Measurements from ENCODE around the gene KDM2B.
A peak's percentile ranks its signal among the peaks of the same experiment; 100 is the strongest.

The KDM2B gene

DNA sequence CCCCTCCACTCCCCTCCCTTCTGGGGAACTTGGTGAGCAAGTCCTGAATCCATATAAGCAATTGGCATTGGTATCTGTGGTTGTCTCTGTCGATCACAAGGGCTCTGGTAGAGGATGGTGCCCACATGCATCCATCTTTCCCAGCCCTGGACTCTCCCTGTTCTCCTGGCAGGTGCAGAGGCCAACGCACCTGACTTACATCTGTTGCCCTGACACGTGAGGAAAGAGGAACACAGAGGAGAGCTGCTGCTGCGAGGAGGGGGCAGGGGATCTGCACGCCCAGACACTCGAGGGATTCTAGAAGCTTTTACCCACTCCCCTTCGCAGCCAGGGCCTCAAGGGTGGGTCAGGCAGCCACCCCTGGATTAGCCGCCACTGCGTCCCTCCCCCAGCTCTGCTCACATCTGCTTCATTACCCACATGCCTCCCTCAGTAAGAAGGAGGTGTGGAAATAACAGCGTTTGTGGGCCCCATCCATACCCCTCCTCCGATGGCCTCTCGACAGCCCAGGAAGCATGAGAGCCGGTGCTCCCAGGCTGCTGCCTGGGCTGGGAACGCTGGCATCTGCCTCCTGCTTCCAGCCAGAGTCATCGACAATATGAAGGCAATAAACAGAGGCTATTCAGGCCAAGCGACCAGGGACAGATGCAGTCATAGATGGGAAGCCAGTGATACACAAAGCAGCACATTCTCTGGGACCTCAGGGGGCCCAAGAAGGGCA lies 56.5 kb downstream of the KDM2B start:
- no peak for DNase-seq

- no peak for DNase-seq
Observed at GRCh38 chr12:121523741-121524140, 57.1 kb downstream of the KDM2B start.

DNA sequence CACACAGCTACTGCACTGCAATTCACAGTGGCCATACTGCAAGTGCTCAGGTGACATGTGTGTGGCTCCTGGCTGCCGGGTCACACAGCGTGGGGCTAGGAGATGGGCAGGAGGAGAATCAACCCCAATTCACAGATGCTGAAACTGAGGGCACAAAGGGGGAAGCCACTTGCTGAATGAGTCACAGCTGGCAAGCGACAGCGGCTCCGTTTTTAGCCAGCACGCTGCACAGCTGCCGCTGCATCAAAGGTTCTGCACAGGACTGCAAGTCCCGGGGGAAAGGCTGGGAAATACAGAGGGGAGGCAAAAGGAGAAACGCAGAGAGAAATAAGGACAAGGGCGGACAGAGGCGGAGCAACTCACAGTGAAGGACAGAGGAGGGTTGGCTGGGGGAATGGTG lies 57.9 kb downstream of the KDM2B start:
- DNase-seq: no peak

DNA sequence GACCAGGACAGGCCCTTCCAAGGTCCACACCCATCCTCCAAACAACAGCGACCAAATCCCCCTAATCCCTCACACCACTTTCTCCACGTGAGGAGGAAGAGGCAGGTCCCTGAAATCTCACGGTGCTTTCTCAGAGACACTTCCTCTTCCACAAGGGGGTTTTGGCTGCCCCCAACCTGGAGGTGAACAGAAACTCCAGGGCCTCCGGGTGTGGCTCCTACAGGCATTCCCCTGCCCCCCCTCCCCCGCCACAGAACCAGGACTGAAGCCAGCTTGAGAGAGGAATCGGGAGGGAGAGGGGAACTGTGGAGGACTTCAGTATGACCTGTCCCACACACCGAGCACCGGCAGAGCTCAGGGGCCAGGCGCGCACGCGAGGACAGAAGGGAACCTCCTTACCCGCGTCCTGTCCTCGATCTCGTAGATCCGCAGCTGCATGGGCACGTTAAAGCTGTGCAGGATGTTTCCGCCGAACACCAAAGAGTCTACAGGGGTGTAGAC lies 60.2 kb downstream of the KDM2B start:
- no peak for DNase-seq

- no peak for DNase-seq
Observed at GRCh38 chr12:121520119-121520518, 60.7 kb downstream of the KDM2B start.

DNA sequence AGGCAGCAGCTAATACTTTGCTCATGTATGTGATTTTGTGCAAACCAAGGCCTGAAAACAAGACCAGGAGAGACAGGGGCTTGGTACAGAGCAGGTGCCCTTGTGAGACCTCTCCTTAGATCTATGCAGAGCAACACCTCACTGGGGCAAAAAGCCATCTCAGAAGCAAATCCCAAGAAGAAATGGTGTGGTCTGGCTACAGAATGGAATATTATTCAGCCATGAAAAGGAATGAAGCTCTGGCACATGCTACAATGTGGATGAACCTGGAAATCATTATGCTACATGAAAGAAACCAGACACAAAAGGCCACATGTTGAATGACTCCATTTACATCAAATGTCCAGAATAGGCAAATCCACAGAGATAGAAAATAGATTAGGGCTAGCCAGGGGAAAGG lies 61.6 kb downstream of the KDM2B start:
- no peak for DNase-seq

GRCh38 chr12:121518656-121519055 lies 62.2 kb downstream of the KDM2B start:
- no peak for DNase-seq

- DNase-seq: no peak
Observed at GRCh38 chr12:121516437-121517011, 64.3 kb downstream of the KDM2B start.

DNA sequence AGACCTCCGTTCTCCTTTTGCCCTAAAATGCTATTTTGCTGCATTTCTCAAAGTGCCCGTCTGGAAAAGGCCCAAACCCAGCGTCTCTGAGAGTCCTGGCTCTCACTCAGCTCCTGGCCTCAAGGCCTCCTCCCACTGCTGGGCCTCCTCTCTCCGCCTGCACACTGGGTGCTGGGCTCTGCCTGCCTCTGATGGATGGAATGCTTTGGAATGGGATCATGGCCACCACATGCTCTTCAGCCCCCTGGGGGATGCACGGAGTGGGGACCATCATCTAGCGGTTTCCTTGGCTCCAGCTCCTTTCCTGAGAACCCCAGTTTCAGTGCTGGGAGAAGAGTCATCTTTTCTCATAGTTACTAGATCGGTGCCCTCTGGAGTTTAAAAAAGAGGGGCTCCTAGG lies 65.2 kb downstream of the KDM2B start:
- DNase-seq: no peak

DNA sequence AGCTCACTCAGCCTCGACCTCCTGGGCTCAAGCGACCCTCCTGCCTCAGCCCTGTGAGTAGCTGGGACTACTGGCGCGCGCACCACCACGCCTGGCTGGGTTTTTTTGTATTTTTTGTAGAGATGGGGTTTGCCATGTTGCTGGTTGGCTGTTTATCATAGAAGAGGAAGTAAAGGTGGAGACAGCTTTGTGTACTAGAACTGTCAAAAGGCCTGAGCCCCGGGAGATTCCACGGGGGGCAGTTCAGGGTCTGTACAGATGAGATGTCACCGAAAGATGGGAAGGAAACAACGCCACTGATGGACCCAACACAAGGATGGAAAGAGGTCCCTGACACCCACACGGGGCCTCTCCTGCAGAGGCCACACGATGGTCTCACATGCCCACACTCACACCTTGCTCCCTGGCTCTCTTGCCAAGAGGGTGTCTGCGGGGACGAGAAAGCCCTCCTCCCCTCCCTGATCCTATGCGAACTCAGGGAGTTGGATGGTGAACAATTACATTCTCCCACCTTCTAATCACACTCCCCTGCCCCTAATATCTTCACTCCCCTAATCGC lies 66.6 kb downstream of the KDM2B start:
- no peak for DNase-seq

- peak; percentile 26 for DNase-seq
Observed at GRCh38 chr12:121513464-121514183, 67.2 kb downstream of the KDM2B start.

DNA sequence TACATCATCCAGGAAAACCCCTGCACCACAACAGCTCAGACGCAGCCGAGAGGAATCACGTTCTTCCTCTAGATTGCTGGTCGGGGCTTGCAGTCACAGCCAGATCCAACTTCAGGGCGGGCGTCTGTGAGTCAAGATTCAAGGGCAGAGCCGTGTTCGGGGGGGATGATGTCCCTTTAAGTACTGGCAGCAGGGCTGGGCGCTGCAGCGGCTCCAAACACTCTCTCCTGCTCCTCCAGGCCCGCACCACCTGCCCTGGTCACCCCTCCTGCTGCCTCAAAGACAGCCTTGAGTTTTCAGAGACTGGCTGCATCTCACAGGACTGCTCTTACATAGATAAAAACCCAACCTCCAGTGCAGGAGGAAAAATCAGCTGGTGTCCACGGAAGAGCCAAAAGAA lies 68.3 kb downstream of the KDM2B start:
- DNase-seq: no peak

DNA sequence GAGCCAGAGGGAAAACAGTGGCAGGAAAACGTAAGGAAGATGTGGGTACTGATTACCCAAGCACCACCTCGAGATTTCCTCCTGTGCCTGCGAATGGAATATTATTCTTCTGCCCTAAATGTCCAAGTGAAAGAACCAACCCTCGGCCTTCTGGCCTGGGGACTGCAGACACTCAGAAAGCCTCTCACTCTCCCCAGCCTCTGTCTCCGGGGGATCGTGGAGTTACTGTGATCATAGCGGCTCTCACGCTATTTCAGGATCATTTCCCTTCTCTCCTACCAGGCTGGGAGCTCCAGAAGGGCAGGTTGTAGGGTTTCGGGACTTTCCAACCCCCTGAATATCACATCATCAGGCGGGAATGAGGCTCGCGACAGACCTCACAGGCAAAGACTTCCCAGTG lies 68.9 kb downstream of the KDM2B start:
- DNase-seq: no peak

GRCh38 chr12:121509339-121509738 lies 71.5 kb downstream of the KDM2B start:
- DNase-seq: no peak

DNA sequence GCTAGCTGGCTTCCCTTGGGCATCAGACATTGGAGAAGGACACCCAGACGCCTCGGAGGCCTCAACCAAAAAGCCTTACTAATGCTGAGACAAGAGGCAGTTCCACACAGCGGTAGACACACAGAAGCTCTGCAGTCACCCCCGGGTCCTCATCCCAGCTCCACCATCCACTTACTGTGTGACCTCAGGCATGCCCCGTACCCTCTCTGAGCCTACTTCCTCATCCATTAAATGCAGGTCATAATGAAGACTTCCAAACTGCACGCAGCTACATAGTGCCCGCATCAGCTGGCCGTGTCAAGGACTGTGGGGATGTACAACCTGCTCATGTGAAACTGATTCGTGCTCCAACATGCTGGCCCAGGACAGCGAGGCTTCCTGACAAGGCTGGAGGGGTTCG lies 72.3 kb downstream of the KDM2B start:
- no peak for DNase-seq

DNA sequence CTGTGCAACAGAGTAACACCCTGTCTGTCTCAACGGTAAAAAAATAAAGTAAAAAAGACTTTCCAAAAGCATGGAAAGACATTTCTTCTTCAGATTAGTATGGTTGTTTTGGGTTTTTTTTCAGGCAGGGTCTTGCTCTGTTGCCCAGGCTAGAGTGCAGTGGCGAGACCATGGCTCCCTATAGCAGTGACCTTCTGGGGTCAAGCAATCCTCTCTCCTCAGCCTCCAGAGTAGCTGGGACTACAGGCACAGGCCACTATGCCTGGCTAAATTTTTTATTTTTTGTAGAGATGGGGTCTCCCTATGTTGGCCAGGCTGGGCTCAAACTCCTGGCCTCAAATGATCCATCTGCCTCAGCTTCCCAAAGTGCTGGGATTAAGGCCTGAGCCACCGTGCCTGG lies 72.8 kb downstream of the KDM2B start:
- no peak for DNase-seq

- no peak for DNase-seq
Observed at GRCh38 chr12:121507245-121507644, 73.6 kb downstream of the KDM2B start.

- no peak for DNase-seq
Observed at GRCh38 chr12:121505513-121505912, 75.3 kb downstream of the KDM2B start.

- DNase-seq: no peak
Observed at GRCh38 chr12:121504505-121504904, 76.3 kb downstream of the KDM2B start.

GRCh38 chr12:121503395-121503794 lies 77.4 kb downstream of the KDM2B start:
- DNase-seq: no peak

- no peak for DNase-seq
Observed at GRCh38 chr12:121501946-121502345, 78.9 kb downstream of the KDM2B start.

GRCh38 chr12:121499929-121500793 lies 80.7 kb downstream of the KDM2B start:
- DNase-seq: peak; percentile 60

GRCh38 chr12:121495746-121496145 lies 85.1 kb downstream of the KDM2B start:
- DNase-seq: no peak

All from NCI-H1436 (cell line).